Stimulated activated CD8-positive, alpha-beta memory T cell treated with anti-CD3 and anti-CD28 coated beads, Interleukin-7, amount 100 ng/mL, for 48 hours (primary cell): ENCODE results near the gene ITGA11.

Experiments used
- DNase-seq, 2 donors: peaks; one replicate each; pipeline ENCODE4 v3.0.0-alpha.2; 2020; ENCODE audit warnings: low read depth in 1 of 2; ENCODE audit errors: extremely low read depth in 1 of 2

ITGA11 gene

DNA sequence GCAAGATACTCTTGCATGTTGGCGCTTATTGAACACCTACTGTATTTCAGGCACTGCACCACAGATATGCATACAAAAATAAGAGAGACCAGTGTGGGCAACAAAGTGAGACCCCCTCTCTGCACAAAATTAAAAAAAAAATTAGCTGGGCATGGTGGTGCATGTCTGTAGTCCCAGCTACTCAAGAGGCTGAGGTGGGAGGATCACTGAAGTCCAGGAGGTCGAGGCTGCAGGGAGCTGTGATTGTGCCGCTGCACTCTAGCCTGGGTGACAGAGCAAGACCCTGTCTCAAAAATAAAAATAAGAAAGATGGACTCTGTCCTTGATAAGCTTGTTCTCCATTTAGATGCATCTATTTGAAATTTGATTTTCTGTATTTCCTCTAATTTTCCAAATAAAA, 133.6 kb downstream of the ITGA11 start:
- no peak for DNase-seq

GRCh38 chr15:68295014-68295805, 136.8 kb downstream of the ITGA11 start:
- DNase-seq: no peak

DNA sequence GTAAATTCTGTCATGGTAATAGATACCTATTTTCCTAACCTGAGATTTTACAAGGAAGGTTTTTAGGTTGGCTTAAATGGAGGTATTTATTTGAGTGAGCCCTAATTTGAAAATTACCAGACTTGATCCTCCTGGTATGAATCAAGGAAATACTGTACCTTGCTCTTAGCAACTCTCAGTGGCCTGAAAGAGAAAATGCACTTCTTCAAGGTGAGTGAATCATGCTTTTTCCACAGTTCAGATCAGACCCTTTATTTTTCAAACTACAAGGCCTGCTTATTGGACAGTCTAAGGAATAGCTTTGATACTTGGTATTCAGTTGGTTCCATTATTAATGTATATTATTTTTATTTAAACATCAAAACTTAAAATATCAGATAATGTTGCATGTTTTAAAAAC, 139.0 kb downstream of the ITGA11 start:
- DNase-seq: no peak

GRCh38 chr15:68292157-68292781, 139.7 kb downstream of the ITGA11 start:
- no peak for DNase-seq

DNA sequence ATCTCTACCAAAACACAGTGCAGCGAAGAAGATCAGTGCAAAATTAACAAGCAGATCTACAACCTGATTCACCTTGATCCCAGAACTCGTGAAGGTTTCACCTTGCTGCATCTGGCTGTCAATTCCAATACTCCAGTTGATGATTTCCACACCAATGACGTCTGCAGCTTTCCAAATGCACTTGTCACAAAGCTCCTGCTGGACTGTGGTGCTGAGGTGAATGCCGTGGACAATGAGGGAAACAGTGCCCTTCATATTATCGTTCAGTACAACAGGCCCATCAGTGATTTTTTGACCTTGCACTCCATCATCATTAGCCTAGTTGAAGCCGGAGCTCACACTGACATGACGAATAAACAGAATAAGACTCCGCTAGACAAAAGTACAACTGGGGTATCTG, 141.2 kb downstream of the ITGA11 start:
- DNase-seq: no peak

GRCh38 chr15:68289621-68290352, 142.2 kb downstream of the ITGA11 start:
- no peak for DNase-seq

GRCh38 chr15:68289057-68289456, 142.9 kb downstream of the ITGA11 start:
- no peak for DNase-seq

DNA sequence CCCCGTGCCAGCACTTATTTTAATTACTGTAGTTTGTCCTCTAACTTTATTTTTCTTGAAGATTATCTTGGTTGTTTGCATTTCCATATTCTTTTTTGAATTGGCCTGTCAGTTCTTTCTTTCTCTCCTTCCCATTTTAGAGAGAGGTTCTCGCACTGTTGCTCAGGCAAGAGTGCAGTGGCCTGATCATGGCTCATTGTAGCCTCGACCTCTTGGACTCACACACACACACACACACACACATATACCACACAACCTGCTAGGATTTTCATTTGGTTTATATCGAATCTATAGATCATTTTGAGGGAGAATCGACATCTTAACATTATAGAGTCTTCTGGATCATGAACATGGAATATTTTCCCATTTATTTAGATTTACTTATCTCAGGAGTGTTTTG, 145.7 kb downstream of the ITGA11 start:
- no peak for DNase-seq

- DNase-seq: no peak
These were observed 146.5 kb downstream of the ITGA11 start for GRCh38 chr15:68285259-68285980.

DNA sequence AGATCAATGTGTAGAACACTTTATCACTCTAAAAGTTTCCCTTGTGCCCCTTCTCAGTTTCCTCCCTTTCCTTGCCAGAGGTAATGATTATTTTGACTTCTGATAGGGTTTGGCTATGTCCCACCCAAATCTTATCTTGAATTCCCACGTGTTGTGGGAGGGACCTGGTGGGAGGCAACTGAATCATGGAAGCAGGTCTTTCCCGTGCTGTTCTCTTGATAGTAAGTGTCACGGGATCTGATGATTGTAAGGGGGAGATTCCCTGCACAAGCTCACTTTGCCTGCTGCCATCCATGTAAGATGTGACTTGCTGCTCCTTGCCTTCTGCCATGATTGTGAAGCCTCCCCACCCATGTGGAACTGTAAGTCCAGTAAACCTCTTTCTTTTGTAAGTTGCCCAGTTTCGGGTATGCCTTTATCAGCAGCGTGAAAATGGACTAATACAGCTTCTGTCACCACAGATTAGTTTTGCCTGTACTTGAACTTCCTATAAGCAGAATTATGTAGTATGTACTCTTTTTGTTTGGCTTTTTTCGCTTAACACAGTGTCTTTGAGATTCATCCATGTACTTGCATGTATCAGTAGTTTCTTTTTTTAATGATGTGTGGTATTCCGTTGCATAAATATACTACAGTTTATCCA, 147.2 kb downstream of the ITGA11 start:
- DNase-seq: no peak

- no peak for DNase-seq
These were observed 148.6 kb downstream of the ITGA11 start for GRCh38 chr15:68283401-68283800.

DNA sequence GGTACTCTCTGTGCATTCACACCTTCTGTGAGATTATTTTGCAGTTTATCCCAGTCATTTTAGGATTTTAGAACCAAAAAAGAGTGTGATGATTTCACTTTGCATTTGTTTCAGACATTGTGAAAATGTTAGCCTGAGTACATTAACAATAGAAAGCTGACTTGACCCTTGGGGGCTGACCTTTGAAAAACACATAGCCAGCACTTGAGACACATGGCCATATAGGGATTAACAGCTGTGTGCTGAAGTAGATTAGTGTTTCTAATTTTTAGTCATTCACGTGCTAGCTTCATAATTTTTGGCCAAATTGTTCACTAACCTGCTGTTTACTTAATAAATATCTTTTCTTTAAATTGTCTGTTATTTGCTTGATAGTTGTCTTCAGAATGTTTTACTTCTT, 151.0 kb downstream of the ITGA11 start:
- DNase-seq: no peak

- no peak for DNase-seq
These were observed 151.9 kb downstream of the ITGA11 start for GRCh38 chr15:68279779-68280753.

- no peak for DNase-seq
These were observed 153.2 kb downstream of the ITGA11 start for GRCh38 chr15:68278595-68279405.

GRCh38 chr15:68278345-68278594, 153.7 kb downstream of the ITGA11 start:
- peak in 1 of 2 donors; percentile 48 for DNase-seq

DNA sequence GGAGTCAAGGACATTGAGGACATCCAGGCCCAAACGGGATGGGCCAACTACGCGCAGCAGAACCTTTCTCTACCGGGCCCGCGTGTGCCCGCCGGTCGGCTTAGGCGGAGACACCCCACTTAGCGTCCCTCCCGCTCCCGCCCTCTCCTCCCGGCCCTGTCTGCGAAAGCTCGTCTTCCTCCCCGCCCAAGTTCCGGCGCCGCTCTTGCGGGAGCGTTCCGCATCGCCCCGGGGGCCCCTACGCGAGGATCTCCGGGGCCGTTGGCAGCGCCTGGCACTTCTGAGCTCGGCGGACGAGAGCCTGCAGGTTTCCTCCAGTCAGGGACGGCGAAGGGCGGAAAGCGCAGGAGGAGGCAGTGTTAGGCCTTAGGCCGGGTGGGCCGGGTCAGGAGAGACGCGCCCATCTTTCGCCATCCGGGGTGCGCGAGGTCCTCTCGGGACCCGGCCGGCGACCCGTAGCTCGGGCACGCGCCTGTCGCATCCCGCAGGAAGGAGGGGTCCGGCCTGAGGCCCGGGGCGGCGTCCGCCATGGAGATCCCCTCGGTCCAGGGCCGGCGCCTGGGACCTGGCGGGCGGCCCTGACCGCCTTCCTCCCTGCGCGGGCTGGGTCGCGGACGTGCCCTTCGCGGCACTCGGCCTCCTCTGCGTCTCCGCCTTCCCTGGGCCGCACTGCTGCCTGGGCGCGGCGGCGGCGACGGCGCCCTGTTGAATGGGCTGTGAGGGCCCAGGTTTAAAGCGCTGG, 154.2 kb downstream of the ITGA11 start, which contains the start of gene FEM1B:
TSS of gene FEM1B (plus strand) at position 143 of the 742 bp plus-strand sequence. CDS start 673 bp downstream, outside the sequence.
- DNase-seq: peak; percentile 78 to 81

- no peak for DNase-seq
These were observed 154.8 kb downstream of the ITGA11 start for GRCh38 chr15:68277131-68277602.

GRCh38 chr15:68276668-68277067, 155.3 kb downstream of the ITGA11 start:
- DNase-seq: no peak
